ENCODE results near the gene ASPRV1. TPM values are rescaled to one million over a fixed set of nuclear protein-coding genes. Genes with fewer than 3 reads are reported as not detected.

ASPRV1 gene
- polyA plus RNA-seq, 3 donors, result 0.25 to 0.52 (median 0.27) TPM

- Mint-ChIP-seq H3K27ac (no peak overlapping the region), H3K9me3 (peaks cover 0 to 3% (median 0%) of the 10 kb centered on the region in 7 donors), H3K4me3 (no peak overlapping the region), H3K36me3 (no peaks in the 10 kb centered on the region), H3K27me3 (ENCODE audit: low read depth in 3 of 3) (peaks cover 0 to 8% (median 3%) of the 10 kb centered on the region in 3 donors), H3K4me1 (peaks cover 36% of the 10 kb centered on the region)
- DNase-seq, result no peak
- Histone ChIP-seq H2AFZ (ENCODE audit: insufficient read depth, low read depth, low read length, poor library complexity, severe bottlenecking) (no peak overlapping the region), H3K79me2 (ENCODE audit: insufficient read depth, low read length) (no peaks in the 10 kb centered on the region), H4K20me1 (ENCODE audit: insufficient read depth, low read length) (no peaks in the 10 kb centered on the region), H3K27me3 (ENCODE audit: control insufficient read depth in 2 of 2, insufficient read depth in 2 of 2, low read length in 2 of 2) (no peaks in the 10 kb centered on the region), H3K9ac (ENCODE audit: insufficient read depth, low read length, poor library complexity, severe bottlenecking) (no peak overlapping the region), H3K4me3 (replicated peaks in 1 of 3; ENCODE audit: low read depth in 2 of 3, low read length in 3 of 3) (no peak overlapping the region), H3K4me1 (ENCODE audit: control insufficient read depth in 1 of 2, insufficient read depth in 2 of 2, low read length in 2 of 2) (peaks cover 16 to 30% of the 10 kb centered on the region in 2 donors), H3K36me3 (replicated peaks in 1 of 2; ENCODE audit: control insufficient read depth in 1 of 2, insufficient read depth in 2 of 2, low read length in 2 of 2) (no peaks in the 10 kb centered on the region), H3K4me2 (replicated peaks; ENCODE audit: extremely low read depth, low read length, poor library complexity, severe bottlenecking) (no peak overlapping the region), H3K27ac (ENCODE audit: low read depth in 1 of 2, low read length in 2 of 2) (no peak overlapping the region), H3K9me3 (replicated peaks in 1 of 2; ENCODE audit: control insufficient read depth in 1 of 2, insufficient read depth in 1 of 2, low read length in 2 of 2) (no peaks in the 10 kb centered on the region)
- intact Hi-C loops (cut with micrococcal nuclease), result no loop called here
- 100% methylated on average over 1 of the region's 6 CpGs for WGBS (ENCODE audit: insufficient coverage)
- no peak for TF ChIP-seq CTCF (IDR thresholded peaks at IDR 0.05)
These were observed 3.0 kb downstream of the ASPRV1 start for GRCh38 chr2:69958480-69958879.

GRCh38 chr2:69957965-69958364 lies 3.5 kb downstream of the ASPRV1 start:
- no peak overlapping the region for H2AFZ ChIP-seq (ENCODE audit: insufficient read depth, low read depth, low read length, poor library complexity, severe bottlenecking)
- Mint-ChIP-seq H3K27ac (peak overlapping the region in 1 of 7 donors; percentile 54), H3K4me1 (peaks cover 40% of the 10 kb centered on the region), H3K27me3 (ENCODE audit: low read depth in 3 of 3) (peaks cover 0 to 8% (median 3%) of the 10 kb centered on the region in 3 donors), H3K4me3 (no peak overlapping the region), H3K9me3 (peaks cover 0 to 3% (median 0%) of the 10 kb centered on the region in 7 donors), H3K36me3 (no peaks in the 10 kb centered on the region)
- no peak overlapping the region for H3K4me3 ChIP-seq (replicated peaks in 1 of 3; ENCODE audit: low read depth in 2 of 3, low read length in 3 of 3)
- intact Hi-C loops (cut with micrococcal nuclease), result no loop called here
- H3K4me1 ChIP-seq (ENCODE audit: control insufficient read depth in 1 of 2, insufficient read depth in 2 of 2, low read length in 2 of 2), result peaks cover 20 to 36% of the 10 kb centered on the region in 2 donors
- no peaks in the 10 kb centered on the region for H4K20me1 ChIP-seq (ENCODE audit: insufficient read depth, low read length)
- no peak overlapping the region for H3K4me2 ChIP-seq (replicated peaks; ENCODE audit: extremely low read depth, low read length, poor library complexity, severe bottlenecking)
- H3K9me3 ChIP-seq (replicated peaks in 1 of 2; ENCODE audit: control insufficient read depth in 1 of 2, insufficient read depth in 1 of 2, low read length in 2 of 2), result no peaks in the 10 kb centered on the region
- no peak for TF ChIP-seq CTCF (IDR thresholded peaks at IDR 0.05)
- H3K36me3 ChIP-seq (replicated peaks in 1 of 2; ENCODE audit: control insufficient read depth in 1 of 2, insufficient read depth in 2 of 2, low read length in 2 of 2), result no peaks in the 10 kb centered on the region
- no peaks in the 10 kb centered on the region for H3K27me3 ChIP-seq (ENCODE audit: control insufficient read depth in 2 of 2, insufficient read depth in 2 of 2, low read length in 2 of 2)
- no peak overlapping the region for H3K27ac ChIP-seq (ENCODE audit: low read depth in 1 of 2, low read length in 2 of 2)
- DNase-seq, result peak in 1 of 3 donors; percentile 1
- WGBS (ENCODE audit: insufficient coverage), result 86% methylated on average over 7 of the region's 8 CpGs
- no peaks in the 10 kb centered on the region for H3K79me2 ChIP-seq (ENCODE audit: insufficient read depth, low read length)
- H3K9ac ChIP-seq (ENCODE audit: insufficient read depth, low read length, poor library complexity, severe bottlenecking), result no peak overlapping the region

All from CD14-positive monocyte (primary cell).